IMR-90 (cell line): ENCODE measurements around the gene LRRC56. TPM values are rescaled to one million over a fixed set of nuclear protein-coding genes. Genes with fewer than 3 reads are reported as not detected.

Experiments used
- ATAC-seq: fragments of 200-7000 bp; cut with Tn5 transposase; 2 replicates; pipeline ENCODE4 v1.9.1; 2020; ENCODE audit warnings: low read depth, mild to moderate bottlenecking, moderate library complexity
- BruUV-seq: library from RNA; stranded (reverse); fragments of 400-500 nt; replicated peaks from 2 replicates; lab custom pipeline; 2021; lab: Mats Ljungman, UMichigan
- CTCF ChIA-PET: fragments of 300-600 bp; formaldehyde crosslinking; extraction: SDS; loops from one replicate; lab custom pipeline; 2021; ENCODE audit warnings: antibody characterized with exemption; lab: Yijun Ruan, JAX
- POLR2A ChIA-PET: fragments of 300-600 bp; sonication (Branson Sonifier 250); formaldehyde crosslinking; loops from one replicate; lab custom pipeline; 2022; ENCODE audit warnings: antibody characterized with exemption; ENCODE audit not compliant: unreplicated experiment; lab: Charles Lee
- DNase-seq: peaks from one replicate; pipeline ENCODE4 v3.0.0; 2013
- H2AFZ ChIP-seq: replicated peaks from 2 replicates; pipeline ENCODE3; 2013; ENCODE audit warnings: low read length, mild to moderate bottlenecking; ENCODE audit not compliant: poor library complexity
- H2AK5ac ChIP-seq: 2 replicates; pipeline ENCODE4 v1.6.1; 2013; ENCODE audit warnings: low read depth, low read length, inconsistent platforms
- H2AK9ac ChIP-seq: replicated peaks from 2 replicates; pipeline ENCODE3; 2013; ENCODE audit warnings: mild to moderate bottlenecking, low read depth, low read length, moderate library complexity; ENCODE audit not compliant: poor library complexity
- H2BK120ac ChIP-seq: 2 replicates; pipeline ENCODE4 v1.6.1; 2013; ENCODE audit warnings: low read depth, low read length, inconsistent platforms
- H2BK15ac ChIP-seq: 3 replicates; pipeline ENCODE4 v1.6.1; 2013; ENCODE audit warnings: low read depth, low read length, inconsistent platforms
- H2BK20ac ChIP-seq: 2 replicates; pipeline ENCODE4 v1.6.1; 2013; ENCODE audit warnings: low read depth, mild to moderate bottlenecking, inconsistent platforms, low read length, moderate library complexity
- H2BK5ac ChIP-seq: 2 replicates; pipeline ENCODE4 v1.6.1; 2013; ENCODE audit warnings: mild to moderate bottlenecking, low read depth, low read length, inconsistent platforms; ENCODE audit not compliant: poor library complexity, severe bottlenecking
- H3K14ac ChIP-seq: replicated peaks from 2 replicates; pipeline ENCODE4 v1.6.1; 2013; ENCODE audit warnings: low read depth, low read length, inconsistent platforms
- H3K18ac ChIP-seq: 2 replicates; pipeline ENCODE4 v1.6.1; 2013; ENCODE audit warnings: low read depth, low read length, control low read depth
- H3K23ac ChIP-seq: 2 replicates; pipeline ENCODE4 v1.6.1; 2013; ENCODE audit warnings: low read depth, low read length, inconsistent platforms
- H3K27ac ChIP-seq: 2 replicates; pipeline ENCODE4 v1.5.1; 2013; ENCODE audit warnings: mild to moderate bottlenecking, control low read depth, low read length; ENCODE audit not compliant: insufficient read depth
- H3K27me3 ChIP-seq: 2 replicates; pipeline ENCODE4 v1.6.1; 2013; ENCODE audit warnings: low read length; ENCODE audit not compliant: control insufficient read depth, insufficient read depth
- H3K36me3 ChIP-seq: 2 replicates; pipeline ENCODE4 v1.6.1; 2013; ENCODE audit warnings: low read length, mixed read lengths; ENCODE audit not compliant: control insufficient read depth, insufficient read depth
- H3K4ac ChIP-seq: 2 replicates; pipeline ENCODE4 v1.6.1; 2013; ENCODE audit warnings: low read depth, low read length, inconsistent platforms
- H3K4me1 ChIP-seq: 2 replicates; pipeline ENCODE4 v1.6.1; 2013; ENCODE audit warnings: low read length, mixed read lengths; ENCODE audit not compliant: control insufficient read depth, insufficient read depth
- H3K4me2 ChIP-seq: 2 replicates; pipeline ENCODE4 v1.6.1; 2013; ENCODE audit warnings: low read depth, mild to moderate bottlenecking, control low read depth, low read length, moderate library complexity
- H3K4me3 ChIP-seq: 2 replicates; pipeline ENCODE4 v1.5.1; 2013; ENCODE audit warnings: low read depth, mild to moderate bottlenecking, control low read depth, low read length, moderate library complexity; ENCODE audit not compliant: insufficient read depth
- H3K56ac ChIP-seq: 2 replicates; pipeline ENCODE4 v1.6.1; 2013; ENCODE audit warnings: low read length, inconsistent platforms; ENCODE audit not compliant: insufficient read depth; ENCODE audit errors: extremely low read depth
- H3K79me1 ChIP-seq, 2 experiments: 2 replicates each; pipeline ENCODE4 v1.6.1; 2013; ENCODE audit warnings: low read length in 2 of 2, inconsistent platforms in 1 of 2, low read depth in 1 of 2
- H3K9ac ChIP-seq: 2 replicates; pipeline ENCODE4 v1.6.1; 2013; ENCODE audit warnings: low read depth, low read length, control low read depth
- H3K9me1 ChIP-seq: 2 replicates; pipeline ENCODE4 v1.6.1; 2013; ENCODE audit warnings: low read length, inconsistent platforms; ENCODE audit not compliant: insufficient read depth
- H3K9me3 ChIP-seq: 2 replicates; pipeline ENCODE4 v1.6.1; 2013; ENCODE audit warnings: low read length; ENCODE audit not compliant: control insufficient read depth, insufficient read depth
- H4K20me1 ChIP-seq: 2 replicates; pipeline ENCODE4 v1.6.1; 2013; ENCODE audit warnings: low read length, inconsistent platforms; ENCODE audit not compliant: insufficient read depth
- H4K5ac ChIP-seq: 2 replicates; pipeline ENCODE4 v1.6.1; 2013; ENCODE audit warnings: mild to moderate bottlenecking, low read depth, low read length, control low read depth
- H4K8ac ChIP-seq, 2 experiments: 2 replicates each; pipeline ENCODE4 v1.6.1; 2013; ENCODE audit warnings: low read depth in 2 of 2, low read length in 2 of 2, control low read depth in 1 of 2, inconsistent platforms in 1 of 2
- H4K91ac ChIP-seq: 2 replicates; pipeline ENCODE4 v1.6.1; 2013; ENCODE audit warnings: low read depth, low read length, inconsistent platforms; ENCODE audit not compliant: insufficient read depth
- CHD1 ChIP-seq: IDR thresholded peaks from 2 replicates; pipeline ENCODE4 v1.6.1; 2012; ENCODE audit warnings: low read depth, low read length, improper control_type of control experiment
- FOS ChIP-seq: fragments of 150-350 bp; IDR thresholded peaks from 2 replicates; pipeline ENCODE4 v1.6.1; 2016; ENCODE audit warnings: low read depth, low read length
- MAZ ChIP-seq: IDR thresholded peaks from 2 replicates; pipeline ENCODE4 v1.6.1; 2012; ENCODE audit warnings: low read depth, mild to moderate bottlenecking, low read length, improper control_type of control experiment, moderate library complexity, borderline replicate concordance
- MXI1 ChIP-seq: IDR thresholded peaks from 2 replicates; pipeline ENCODE4 v1.6.1; 2012; ENCODE audit warnings: low read depth, mild to moderate bottlenecking, low read length, moderate library complexity, borderline replicate concordance
- RCOR1 ChIP-seq: IDR thresholded peaks from 2 replicates; pipeline ENCODE4 v1.6.1; 2012; ENCODE audit warnings: mild to moderate bottlenecking, low read length, improper control_type of control experiment; ENCODE audit not compliant: insufficient replicate concordance
- SMC3 ChIP-seq: fragments of 150-350 bp; IDR thresholded peaks from 2 replicates; pipeline ENCODE4 v1.6.1; 2016; ENCODE audit warnings: low read depth, mild to moderate bottlenecking, antibody characterized with exemption, low read length, moderate library complexity
- USF2 ChIP-seq: fragments of 150-350 bp; IDR thresholded peaks from 2 replicates; pipeline ENCODE4 v1.6.1; 2017; ENCODE audit warnings: mild to moderate bottlenecking, antibody characterized with exemption, low read length, low read depth
- WGBS, 2 experiments: methylation state at CpG; one replicate each; pipeline versions ENCODE4 v1.1.5 to v1.1.7; 2013; ENCODE audit warnings: missing lambda C conversion rate in 2 of 2; ENCODE audit not compliant: insufficient read length in 1 of 2; ENCODE audit errors: extremely low coverage in 2 of 2; 5-methylcytosine and 5-hydroxymethylcytosine counted together
- dilution Hi-C: fragments of 300-500 bp; cut with HindIII; formaldehyde crosslinking; loops from one replicate; pipeline ENCODE4 v1.14.3; 2018; ENCODE audit warnings: low sequenced_read_pairs; ENCODE audit not compliant: unreplicated experiment
- in situ Hi-C: fragments of 300-500 bp; cut with MboI; formaldehyde crosslinking; loops from 3 replicates; pipeline ENCODE4 v1.14.3; 2019; ENCODE audit warnings: low sequenced_read_pairs, inconsistent platforms, mixed read lengths
- intact Hi-C: fragments of 100-400 bp; cut with micrococcal nuclease; formaldehyde crosslinking; loops from 2 replicates; pipeline ENCODE4 v1.10.0; 2022
- polyA plus RNA-seq, 3 experiments: library from polyadenylated mRNA; depleted of rRNA; stranded (reverse); fragments of >200 nt; gene quantifications; 2 replicates each; pipeline ENCODE4 v1.2.3, GENCODE V29; 2012; ENCODE audit warnings: low replicate concordance in 1 of 3
- total RNA-seq: library from RNA; depleted of rRNA; stranded (reverse); fragments of >200 nt; gene quantifications from 2 replicates; pipeline ENCODE4 v1.2.3, GENCODE V29; 2012

LRRC56 gene
- total and polyA plus RNA-seq, 2 of the 4 experiments (the other 2 are of a cell fraction), result 0.36 to 1.3 TPM

- Histone ChIP-seq H3K9me3 (no peaks in the 10 kb centered on the region), H3K4ac (no peak overlapping the region), H3K18ac (no peak overlapping the region), H3K27me3 (no peaks in the 10 kb centered on the region), H4K91ac (no peak overlapping the region), H4K8ac (no peak overlapping the region), H3K9me1 (no peaks in the 10 kb centered on the region), H4K20me1 (peaks cover 8% of the 10 kb centered on the region), H2BK5ac (no peak overlapping the region), H3K36me3 (peaks cover 76% of the 10 kb centered on the region), H3K23ac (no peak overlapping the region), H3K14ac (no peak overlapping the region), H3K9ac (no peak overlapping the region), H3K4me1 (no peaks in the 10 kb centered on the region), H3K79me1 (peaks cover 11 to 35% of the 10 kb centered on the region in 2 experiments), H2AK9ac (no peak overlapping the region), H2BK120ac (no peak overlapping the region), H3K4me2 (no peak overlapping the region), H3K27ac (no peak overlapping the region), H2AK5ac (no peak overlapping the region), H2BK20ac (no peak overlapping the region), H2BK15ac (no peak overlapping the region), H4K5ac (no peak overlapping the region), H2AFZ (no peak overlapping the region), H3K56ac (no peak overlapping the region), H3K4me3 (no peak overlapping the region)
- ChIA-PET CTCF (no interaction called here), POLR2A (no interaction called here)
- intact Hi-C loops (no loop called here), dilution Hi-C loops (no loop called here), in situ Hi-C loops (no loop called here)
- 92% methylated on average over 11 of the region's 23 CpGs; no CpG with 5 or more reads in 1 of the 2 experiments for WGBS, 2 experiments
- DNase-seq (no peak), ATAC-seq (no peak)
- TF ChIP-seq SMC3, result no peak
- no peak for TF ChIP-seq CHD1
- no peak for TF ChIP-seq FOS
- TF ChIP-seq USF2, result no peak
- TF ChIP-seq MXI1, result no peak
- TF ChIP-seq MAZ, result no peak
- TF ChIP-seq RCOR1, result no peak
- no TSS peak for BruUV-seq
These were observed 64.4 kb downstream of the LRRC56 start for GRCh38 chr11:601573-602245.
